GM10266 (cell line): Measurements from ENCODE around the gene UBXN2A.

ENCODE experiments used
- DNase-seq: peaks from one replicate; pipeline ENCODE4 v3.0.0; 2012; ENCODE audit errors: extremely low spot score
- TF ChIP-seq, protein P1 (sequence below): IDR thresholded peaks from 2 replicates; pipeline ENCODE4 v1.5.1; 2012; ENCODE audit warnings: mild to moderate bottlenecking, low read depth; ENCODE audit not compliant: control insufficient read depth, insufficient read depth; ENCODE audit errors: missing control alignments

The UBXN2A gene

DNA sequence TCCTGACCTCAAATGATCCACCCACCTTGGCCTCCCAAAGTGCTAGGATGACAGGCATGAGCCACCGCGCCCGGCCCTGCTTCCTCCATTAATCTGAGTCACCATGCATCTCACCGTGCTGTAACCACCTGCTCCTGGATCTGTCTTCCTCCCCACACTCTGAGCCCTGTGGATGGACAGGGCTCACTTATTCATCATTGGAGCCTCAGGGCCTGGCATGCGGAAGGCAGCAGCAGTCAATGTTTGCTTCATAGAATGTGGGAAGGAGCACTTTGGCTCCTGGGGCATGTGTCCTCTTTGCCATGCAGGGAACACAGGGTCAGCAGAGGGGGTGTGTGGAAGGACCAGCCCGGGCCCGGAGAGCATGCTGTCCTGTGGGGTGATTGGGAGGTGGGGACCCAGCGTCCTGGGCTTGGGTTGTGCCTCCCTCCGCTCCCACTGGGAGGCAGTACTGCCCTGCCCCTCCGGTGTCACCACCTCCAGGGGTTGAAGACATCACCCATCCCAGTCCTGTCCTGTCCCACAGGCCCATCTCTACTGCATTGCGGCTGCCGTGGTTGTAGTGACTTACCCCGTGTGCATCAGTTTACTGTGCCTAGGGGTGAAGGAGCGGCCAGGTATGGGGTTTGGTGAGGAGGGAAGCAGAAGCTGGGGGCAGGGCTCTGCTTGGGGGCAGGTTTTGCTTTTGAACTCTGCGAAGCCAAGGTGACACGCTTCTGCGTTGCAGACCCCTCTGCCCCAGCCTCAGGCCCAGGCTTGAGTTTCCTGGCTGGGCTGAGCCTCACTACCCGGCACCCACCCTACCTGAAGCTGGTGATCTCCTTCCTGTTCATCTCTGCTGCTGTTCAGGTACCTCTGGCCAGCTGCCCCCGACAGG, 81.1 kb downstream of the UBXN2A start:
- DNase-seq: peak; percentile 39
- TF ChIP-seq, protein P1, sequence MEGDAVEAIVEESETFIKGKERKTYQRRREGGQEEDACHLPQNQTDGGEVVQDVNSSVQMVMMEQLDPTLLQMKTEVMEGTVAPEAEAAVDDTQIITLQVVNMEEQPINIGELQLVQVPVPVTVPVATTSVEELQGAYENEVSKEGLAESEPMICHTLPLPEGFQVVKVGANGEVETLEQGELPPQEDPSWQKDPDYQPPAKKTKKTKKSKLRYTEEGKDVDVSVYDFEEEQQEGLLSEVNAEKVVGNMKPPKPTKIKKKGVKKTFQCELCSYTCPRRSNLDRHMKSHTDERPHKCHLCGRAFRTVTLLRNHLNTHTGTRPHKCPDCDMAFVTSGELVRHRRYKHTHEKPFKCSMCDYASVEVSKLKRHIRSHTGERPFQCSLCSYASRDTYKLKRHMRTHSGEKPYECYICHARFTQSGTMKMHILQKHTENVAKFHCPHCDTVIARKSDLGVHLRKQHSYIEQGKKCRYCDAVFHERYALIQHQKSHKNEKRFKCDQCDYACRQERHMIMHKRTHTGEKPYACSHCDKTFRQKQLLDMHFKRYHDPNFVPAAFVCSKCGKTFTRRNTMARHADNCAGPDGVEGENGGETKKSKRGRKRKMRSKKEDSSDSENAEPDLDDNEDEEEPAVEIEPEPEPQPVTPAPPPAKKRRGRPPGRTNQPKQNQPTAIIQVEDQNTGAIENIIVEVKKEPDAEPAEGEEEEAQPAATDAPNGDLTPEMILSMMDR: peak; percentile 36

DNA sequence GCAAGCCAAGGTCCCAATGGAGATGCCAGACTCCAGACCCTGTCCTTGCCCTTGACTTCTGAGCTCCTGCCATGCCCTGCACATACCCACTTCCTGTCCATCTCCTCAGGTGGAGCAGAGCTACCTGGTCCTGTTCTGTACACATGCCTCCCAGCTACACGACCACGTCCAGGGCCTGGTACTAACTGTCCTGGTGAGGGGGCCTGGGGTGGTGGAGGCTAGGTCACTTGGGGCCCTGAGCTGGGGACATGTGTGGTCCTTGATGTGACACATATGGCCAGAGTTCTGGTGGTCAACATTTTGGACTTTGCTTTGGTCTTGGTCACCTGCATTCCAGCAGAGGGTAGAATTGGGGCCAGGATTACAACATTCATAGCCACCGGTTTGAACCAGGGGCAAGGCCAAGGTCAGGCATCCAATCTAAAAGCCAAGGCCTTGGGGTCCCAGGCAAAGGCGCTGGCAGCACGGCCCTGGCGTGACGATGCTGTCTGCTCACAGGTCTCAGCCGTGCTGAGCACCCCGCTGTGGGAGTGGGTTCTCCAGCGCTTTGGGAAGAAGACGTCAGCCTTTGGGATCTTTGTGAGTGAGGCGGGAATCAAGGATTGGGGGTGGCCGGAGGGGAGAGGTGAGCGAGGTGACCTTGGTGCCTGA, 82.2 kb downstream of the UBXN2A start:
- TF ChIP-seq, protein P1: no peak
- no peak for DNase-seq

DNA sequence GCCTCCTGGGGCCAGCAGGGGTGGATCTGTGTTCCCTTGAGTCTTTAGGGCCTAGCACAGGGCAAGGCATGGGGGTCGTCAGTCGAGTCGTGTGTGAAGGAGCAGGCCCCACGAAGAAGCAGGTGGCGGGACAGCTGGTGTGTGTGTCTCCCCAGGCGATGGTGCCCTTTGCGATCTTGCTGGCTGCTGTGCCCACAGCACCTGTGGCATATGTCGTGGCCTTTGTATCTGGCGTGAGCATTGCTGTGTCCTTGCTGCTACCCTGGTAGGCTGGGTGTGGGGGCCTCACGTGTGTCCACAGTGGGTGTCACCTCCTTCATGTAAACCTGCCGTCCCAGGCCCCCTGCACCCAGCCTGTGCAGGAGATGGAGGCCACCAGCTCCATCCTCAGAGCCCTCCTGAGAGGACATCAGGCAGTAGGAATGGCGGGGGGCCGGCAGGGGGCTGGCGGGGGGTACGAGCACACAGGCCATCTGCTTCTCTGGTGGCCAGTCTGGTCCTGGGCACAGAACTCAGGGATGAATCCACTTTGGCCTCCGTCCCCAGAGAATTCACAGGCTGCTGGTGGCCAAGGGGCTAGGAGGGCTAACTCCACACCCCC, 82.8 kb downstream of the UBXN2A start:
- no peak for DNase-seq
- TF ChIP-seq, protein P1: no peak

DNA sequence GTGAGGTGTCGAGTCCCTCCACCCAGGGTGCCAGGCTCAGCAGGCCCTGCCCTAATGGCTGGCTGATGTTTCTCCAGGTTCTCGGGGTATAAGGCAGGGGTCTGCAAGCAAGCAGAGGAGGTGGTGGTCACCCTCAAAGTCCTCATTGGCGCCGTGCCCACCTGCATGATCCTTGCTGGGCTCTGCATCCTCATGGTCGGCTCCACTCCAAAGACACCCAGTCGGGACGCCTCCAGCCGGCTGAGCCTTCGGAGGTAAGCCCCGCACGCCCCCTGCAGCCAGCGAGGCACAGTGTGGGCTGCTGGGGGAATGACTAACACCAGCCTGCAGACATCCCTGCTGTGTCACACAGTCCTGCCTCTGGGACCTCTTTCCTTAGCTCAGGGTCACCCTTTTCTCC, 83.8 kb downstream of the UBXN2A start:
- DNase-seq: no peak
- TF ChIP-seq, protein P1: no peak

DNA sequence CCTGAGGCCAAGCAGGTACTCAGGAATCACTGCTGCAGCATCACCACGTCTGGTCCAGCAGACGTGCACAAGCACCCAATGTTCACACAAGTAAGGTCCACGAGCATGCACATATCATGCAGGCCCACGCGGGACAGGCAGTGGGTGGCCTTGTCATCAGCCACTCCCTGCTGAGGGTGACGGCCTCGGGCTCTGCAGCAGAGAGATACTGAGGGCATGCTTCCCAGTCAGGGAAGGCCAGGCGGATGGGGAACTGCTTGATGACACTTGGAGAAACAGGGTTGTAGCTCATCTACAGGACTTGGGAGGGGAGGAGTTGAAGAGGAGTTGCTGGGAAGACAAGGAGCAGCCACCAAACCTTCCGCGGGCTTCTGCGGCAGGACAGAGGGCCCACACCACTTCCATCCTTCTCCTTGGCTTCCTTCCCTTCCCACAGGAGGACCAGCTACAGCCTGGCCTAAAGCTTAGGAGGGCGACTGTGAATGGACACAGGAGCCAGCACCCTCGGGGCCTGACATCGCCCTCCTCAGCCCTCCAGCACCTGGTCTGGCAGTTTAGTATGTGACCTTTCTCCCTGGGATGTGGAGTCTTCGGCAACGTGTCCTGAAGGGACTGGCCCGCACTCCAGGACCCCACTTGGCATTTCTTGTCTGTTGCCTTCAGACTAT, 84.9 kb downstream of the UBXN2A start:
- TF ChIP-seq, protein P1: no peak
- no peak for DNase-seq

DNA sequence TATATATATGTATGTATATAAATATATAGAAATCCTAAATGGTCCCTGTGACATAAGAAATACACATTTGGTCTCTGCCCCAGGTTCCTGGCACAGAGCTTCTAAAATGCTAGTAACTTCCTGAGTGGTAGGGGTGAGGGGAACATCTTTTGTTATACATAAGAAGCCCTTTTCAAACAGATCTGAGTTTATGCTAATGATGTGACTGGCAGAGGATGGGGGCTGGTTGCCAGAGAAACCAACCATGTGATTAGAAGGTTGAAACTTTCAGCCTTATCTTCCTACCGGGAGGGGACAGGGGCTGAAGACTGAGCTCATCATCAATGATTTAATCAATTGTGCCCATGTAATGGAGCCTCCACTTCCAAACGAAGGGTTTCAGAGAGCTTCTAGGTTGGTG, 86.0 kb downstream of the UBXN2A start:
- no peak for DNase-seq
- TF ChIP-seq, protein P1: no peak
